ENCODE measurements around the gene TOP1.
A peak's percentile ranks its signal among the peaks of the same experiment; 100 is the strongest.

The TOP1 gene

DNA sequence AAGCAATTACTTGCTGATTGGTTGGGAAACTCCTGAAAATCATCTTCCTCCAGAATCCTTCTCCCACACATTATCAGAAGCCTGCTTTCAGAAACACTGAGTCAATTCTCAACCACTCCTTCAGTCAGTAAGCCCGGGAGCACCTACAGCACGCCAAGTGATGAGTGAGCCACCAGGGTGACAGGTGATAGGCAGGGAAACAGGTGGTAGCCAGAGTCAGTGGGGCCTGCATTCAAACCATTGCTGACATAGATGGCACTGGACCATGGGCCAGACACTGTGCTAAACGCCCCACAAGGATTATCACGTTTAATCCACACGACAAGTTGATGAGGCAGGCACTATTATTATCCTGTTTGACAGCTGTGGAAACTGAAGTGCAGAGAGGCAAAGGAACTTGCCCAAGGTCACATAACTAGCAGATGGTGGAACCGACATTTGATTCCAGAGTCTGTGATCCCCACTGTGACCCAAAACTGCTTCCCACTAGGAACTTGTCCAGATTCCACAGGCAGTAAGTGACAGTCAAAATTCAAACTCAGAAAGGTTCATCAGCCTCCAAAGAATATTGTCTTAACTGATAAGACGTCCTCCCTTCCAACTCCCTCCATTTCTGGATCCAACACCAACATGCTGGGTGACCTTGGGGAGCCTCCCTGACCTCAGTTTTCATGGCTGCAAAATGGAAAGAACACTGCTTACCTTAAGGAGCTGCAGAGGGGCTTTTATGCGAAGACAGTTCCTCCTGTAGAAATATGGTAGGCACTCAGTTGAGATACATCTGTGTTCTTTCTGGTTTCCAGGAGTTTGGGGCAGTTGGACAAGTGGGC is 23.9 kb upstream of the TOP1 start:
- no peak for DNase-seq

DNA sequence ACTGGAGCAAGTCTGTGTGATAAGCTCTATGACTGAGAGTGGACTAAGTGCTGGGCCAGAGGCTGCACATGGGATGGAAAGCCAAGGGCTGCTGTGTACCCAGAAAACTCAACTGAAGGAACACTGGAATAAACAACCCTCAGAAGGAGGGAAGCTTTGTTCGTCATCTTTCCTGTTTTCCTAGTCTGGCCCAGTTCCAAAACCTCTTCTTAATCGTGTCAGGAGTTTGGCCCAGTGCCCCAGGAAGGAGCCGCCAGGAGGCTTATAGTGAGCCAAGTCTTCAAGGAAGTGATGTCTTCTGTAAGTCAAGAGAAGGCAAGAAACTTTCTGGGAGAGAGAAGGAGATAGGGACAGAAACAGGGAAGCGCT is 23.3 kb upstream of the TOP1 start:
- no peak for DNase-seq

DNA sequence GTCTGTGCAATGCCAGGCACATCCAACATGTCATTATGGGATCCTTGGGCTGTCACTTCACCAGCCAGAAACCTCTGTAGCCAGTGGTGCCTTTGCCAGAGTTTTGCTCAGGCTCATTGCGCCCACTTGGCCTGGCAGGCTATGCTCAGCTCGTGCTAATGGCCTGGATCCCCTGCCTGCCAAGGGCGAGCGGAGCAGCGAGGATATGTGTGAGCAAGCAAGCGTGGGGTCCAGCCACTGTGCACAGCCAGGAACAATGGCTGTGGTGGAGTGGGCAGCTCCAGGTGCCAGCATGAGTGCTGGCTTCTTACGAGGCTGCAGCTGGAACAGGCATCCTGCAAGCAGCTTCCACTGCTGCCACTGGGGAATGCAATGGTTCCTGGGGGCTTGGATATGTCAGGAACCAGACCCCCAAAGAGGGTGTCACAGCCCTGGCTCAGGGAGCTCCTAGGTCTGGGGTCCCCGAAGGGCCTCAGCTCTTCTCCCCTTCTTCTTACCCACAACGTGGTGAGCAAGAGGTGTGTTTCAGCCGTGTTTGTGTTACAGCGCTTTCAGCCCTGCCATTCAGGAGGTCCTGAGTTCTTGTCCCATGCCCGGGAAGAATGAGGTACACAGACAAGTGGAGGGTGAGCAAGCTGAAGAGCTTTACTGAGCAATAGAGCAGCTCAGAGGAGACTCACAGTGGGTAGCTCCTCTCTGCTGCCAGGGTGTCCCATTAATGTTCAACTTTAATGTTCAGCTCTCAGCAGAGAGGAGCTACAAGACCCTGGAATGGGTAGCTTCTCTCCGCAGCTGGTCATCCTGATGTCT is 22.3 kb upstream of the TOP1 start:
- no peak for DNase-seq

DNA sequence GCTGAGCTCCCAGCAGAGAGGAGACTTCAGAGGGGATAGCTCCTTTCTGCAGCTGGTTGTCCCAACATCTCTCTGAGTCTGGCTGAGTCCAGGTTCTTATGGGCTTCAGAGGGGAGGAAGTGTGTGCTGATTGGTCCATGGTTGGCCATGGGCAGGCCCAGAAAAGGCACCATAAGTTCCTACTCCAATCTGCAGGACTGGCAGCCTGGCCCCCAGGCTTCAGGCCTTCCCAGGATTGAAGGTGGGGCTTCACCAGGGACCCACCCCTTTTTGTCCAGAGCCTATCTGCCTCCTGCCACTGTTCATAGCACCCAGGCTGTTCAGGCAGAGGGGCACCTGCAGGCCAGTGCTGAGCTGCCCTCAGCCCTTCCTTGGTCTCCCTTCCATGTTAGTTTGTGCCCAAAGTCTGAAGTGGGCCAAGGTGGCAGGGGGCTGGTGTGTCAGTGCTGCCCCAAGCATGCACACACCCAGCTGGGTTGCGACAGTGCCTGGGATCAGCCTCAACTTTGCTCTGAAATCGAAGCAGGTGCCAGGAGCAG is 21.6 kb upstream of the TOP1 start:
- DNase-seq = no peak

DNA sequence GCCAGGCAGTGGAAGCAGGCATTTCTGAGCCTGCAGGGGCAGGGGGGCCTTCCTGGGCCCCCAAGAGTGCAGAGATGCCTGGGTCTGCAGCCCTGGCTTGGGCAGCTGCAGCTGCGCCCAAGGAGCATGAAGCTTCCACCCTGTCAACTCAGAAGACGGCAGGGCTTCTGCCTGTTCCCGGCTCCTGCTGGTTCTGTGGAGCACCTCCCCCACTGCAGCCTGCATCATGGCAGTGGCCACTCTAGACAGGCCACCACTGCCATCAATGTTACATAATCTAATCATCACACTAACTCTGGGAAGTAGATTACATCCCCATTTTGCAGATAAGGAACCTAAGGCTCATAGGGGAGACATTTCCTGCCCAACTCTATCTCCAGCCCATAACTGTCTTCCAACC is 21.1 kb upstream of the TOP1 start:
- no peak for DNase-seq

DNA sequence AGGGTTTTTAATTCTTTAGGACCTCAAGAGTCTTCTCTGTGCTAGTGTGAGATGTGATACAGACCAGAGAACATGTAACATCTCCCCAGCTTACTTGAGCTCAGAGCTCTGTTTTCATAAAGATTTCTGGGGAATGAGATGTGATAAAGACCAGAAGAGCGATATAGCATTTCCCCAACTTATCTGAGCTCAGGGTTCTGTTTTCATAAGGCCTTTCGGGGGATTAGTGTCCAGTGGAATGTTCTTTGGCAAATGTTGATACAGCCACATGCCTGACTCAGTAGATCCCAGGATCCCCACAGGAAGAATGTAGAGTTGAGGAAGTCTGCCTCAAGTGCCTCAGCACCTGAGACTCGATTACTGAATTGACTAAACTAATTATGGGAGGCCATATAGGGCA is 18.7 kb upstream of the TOP1 start:
- DNase-seq = no peak

DNA sequence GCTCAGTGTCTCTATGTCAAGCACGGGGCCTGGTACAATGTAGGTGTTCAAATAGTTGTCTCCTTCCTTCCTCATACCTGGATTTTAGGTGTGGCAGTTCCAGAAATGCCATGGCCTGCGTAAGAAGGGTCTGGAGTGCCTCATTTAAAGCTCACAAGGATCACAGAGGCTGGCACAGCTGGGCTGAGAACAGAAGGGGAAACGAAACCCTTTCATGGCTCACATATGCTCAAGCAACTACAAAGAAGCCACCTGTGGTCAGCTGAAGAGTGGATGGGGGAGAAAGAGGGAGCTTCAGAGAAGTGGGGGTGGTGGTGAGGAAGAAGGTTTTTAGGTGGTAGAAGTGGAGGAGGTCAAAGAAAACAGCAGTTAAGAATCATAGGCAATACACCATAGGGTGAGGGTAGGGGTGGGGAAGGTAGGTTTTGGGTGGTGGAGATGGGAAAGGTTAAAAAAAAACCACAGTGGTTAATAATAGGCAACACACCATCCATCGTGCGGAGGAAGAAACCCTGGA is 17.0 kb upstream of the TOP1 start:
- DNase-seq = peak; percentile 56

DNA sequence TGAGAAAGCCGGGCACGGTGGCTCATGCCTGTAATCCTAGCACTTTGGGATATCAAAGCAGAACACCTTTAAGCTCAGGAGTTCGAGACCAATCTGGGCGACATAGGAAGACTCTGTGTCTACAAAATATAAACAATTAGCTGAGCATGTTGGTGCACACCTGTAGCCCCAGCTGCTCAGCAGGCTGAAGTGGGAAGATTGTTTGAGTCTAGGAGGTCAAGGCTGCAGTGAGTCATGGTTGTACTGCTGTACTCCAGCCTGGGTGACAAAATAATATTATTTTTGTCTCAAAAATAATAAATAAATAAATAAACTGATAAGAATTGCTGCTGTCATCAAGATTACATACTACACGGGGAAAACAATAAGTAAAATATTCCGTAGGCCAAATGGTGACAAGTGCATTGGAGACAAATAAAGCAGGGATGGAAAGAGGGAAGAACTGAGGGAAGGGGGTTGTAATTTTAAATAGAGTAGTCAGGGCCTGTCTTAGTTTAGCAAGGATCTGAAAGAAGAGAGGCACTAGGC is 14.0 kb upstream of the TOP1 start:
- DNase-seq = no peak

DNA sequence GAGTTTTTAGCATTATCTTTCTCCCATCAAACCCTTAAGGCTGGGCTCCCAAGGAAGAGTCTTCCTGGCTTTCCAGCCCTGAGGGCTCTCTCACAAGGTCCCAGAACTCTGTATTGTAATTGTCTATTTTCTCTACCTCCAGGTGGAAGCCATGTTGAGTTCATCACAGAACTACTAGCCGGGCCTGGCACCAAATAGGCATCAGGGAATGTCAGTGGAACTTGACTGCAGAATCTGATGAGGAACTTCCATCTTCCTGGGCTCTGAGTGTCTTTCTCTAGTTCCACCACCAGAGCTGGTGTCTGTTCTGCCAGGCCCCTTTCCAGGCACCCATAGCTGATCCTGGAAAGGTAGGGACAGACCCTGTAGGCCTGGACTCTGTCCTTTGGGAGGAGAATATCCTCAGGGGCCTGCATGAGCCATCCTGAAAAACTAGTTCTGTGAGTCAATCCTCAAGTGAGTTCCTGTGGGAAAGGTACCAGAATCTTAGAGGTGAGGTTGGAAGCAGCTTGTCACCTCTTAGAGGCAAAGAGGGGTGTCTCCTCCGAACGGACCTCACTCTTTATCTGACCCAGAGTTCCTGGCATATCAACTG is 11.1 kb upstream of the TOP1 start:
- no peak for DNase-seq

DNA sequence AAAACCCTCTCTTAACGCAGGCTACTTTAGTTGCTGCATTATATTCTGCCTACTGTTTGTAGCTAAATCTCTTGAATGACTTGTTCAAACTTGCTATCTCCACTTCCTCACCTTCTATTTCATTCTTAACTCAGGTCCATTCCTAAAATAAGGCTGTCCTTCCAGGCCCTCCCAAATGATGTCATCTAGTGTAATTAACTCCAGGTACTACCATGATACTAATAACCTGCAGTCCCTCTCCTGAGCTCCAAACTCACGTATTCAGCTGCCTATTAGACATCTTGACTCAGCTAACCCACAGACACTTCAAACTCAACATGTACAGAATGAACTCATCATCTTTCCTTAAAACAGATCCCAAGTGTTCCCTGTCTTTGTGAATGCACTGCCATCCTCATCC is 10.5 kb upstream of the TOP1 start:
- DNase-seq = no peak

DNA sequence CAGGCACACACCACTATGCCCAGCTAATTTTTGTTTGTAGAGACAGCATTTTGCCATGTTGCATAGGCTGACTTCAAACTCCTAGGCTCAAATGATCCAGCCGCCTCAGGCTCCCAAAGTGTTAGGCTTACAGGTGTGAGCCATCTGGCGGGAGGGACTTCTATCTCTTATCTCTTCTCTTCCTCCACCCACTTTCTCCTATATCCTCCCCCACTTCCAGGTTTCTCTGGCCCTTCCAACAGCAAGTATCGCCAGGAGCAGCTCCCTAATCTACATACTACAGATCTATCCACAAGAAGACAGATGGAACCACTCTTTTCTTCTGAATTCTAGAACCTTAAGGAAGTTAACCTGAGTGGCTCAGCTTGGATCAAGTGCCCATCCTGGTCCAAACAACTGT is 5.1 kb upstream of the TOP1 start:
- DNase-seq = no peak

DNA sequence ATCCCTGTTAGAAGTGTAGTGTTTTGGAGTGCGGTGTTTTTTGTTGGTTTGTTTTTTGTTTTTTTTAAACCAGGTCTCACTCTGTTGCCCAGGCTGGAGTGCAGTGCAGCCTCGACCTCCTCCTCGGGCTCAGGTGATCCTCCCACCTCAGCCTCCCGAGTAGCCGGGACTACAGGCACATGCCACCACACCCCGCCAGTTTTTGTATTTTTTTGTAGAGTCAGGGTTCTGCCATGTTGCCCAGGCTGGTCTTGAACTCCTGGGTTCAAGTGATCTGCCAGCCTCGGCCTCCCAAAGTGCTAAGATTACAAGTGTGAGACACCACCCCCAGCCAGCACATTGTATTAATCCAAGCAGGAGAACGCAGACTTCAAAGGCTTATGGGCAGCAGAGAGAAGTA is 1.3 kb upstream of the TOP1 start:
- DNase-seq = no peak

DNA sequence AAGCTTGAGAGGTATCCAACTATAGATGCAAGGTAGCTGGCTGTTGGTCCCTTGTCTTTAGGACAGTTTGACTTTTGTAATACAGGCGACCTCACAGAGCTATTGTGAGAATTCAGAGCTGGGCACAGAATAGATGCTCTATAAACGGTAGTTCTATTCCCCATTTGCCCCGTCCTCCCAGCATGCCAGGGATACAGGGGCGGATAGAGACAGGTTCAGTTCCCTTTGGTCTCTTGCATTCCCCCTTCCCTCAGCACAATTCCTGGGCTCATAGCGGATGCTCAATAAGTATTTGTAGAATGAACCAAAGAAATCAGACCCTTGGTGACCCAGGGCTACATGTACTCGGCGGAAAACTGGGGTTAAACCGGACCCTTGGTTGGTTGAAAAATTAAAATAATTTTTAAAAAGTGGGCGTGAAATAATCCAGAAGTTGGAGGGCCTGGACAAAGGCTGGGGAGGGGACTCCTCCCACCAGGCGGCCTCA is 707 bp upstream of the TOP1 start:
- DNase-seq = no peak

DNA sequence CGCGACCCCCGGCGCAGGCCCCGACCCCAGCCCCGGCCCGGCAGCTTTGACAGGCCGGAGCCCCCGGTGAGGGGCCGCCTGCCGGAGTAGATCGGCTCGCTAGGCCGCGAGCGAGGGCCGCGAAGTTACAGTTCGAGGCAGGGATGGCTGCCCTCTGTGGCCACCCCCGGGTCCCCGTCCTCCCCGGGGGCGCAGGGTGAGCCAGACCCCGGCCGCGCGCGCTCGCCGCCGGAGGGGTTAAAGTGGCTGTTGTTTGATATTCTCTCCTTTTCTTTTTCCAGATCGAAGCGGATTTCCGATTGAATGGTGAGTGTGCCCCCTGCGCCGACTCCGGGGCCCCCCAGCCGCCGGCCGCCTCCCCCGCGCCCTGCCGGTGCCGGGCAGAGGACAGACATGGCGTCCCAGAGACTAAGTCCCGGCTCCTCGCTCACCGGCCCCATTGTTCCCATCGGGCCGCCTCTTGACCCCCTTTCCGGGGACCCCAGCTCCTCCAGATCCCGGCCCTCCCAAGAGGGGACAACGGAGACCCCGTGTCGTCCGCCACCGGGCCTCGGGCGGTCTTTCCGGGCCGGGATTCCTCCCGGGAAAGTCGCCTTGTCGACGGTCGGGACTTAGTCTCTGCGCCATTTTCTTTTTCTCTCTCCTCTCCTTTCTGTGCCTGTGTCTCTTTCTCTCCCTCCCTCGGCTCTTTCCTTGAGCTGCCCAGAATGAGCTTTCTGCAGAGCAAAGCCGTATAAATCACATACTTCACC is 704 bp downstream of the TOP1 start:
- DNase-seq = peak; percentile 9

DNA sequence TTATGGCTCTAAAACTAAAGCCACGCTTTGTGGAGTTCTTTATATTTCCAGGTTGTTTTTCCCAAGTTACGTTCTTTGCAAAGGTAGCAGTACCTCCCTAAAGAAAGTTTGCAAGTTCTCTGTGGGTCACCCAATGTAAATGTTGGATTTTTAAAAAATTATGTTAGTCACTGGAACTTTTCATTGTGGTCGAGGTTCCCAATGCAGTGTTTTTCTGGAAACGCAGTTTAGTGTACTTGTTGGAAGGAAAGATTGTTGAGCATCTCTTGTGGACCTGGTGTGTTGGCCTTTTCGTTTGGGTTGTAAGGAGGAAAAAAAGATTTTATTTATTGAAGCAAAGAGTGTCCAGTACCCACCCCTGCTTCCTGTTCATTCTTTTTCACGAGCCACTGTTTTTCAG is 1.4 kb downstream of the TOP1 start:
- no peak for DNase-seq

DNA sequence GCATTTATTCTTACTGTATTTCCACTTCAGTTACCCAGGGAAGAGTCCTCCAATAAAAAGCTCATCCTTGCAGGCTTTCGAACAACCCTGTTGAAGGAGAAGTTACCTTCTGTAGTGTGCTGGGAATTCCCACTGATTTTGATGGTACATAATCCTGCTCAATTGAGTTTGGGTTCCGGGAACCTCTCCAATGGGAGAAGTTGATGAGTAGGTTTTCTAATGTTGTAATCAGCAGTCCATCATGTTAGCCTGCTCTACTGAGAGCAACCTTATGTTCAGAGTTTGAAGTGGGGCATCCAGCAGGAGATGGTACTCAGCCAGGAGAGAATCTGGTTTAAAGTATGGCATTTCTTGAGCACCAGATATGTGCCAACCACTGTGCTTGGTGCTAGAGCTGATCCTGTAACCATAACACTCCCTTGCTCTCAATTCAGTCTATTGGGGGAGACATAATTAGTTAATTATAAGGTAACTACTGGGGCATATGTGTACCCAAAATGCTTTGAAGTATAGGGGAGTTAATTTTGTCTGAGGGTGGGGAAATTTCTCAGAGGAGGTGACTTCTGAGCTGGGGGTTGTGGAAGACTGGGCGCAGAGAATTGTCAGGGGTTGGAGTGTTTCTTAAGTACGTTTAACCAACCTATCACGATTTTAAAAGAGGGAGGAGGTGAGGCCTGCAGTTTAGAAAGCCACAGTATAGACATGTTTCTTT is 2.1 kb downstream of the TOP1 start:
- no peak for DNase-seq

DNA sequence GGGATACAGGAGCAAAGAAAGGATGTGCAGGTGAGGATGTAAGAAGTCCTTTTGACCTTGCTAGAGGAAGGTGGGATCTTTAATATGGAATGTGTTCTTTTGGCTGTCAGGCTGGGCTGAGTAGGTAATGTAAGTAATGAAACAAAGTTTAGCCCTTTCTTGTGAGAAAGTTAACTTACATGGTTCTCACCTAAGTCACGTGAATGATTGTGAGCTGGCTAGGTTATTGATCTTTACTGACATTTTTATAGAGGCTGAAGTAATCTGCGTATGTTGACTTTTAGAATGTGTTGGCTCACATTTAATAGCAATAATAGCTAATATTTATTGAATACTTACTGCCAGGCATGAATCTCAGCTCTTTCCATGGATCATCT is 2.6 kb downstream of the TOP1 start:
- DNase-seq = no peak

DNA sequence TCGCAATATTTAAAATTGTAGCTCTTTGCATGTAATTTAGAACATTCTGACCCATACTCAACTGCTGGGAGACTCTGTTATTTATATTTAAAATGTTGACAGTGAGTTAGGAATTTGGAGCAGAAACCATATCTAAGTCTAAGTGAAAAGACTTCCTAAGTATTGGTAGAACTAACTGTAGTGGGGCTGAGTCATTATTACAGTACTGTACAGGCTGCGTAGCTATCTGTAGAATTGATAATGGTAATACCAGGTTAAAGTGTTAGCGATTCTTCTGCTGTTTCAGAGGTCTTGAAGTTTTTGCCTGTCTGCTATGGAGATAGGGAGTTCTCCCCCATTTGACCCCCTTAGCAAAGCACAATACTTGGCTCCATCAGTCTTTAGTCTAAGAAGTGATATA is 3.6 kb downstream of the TOP1 start:
- DNase-seq = no peak

DNA sequence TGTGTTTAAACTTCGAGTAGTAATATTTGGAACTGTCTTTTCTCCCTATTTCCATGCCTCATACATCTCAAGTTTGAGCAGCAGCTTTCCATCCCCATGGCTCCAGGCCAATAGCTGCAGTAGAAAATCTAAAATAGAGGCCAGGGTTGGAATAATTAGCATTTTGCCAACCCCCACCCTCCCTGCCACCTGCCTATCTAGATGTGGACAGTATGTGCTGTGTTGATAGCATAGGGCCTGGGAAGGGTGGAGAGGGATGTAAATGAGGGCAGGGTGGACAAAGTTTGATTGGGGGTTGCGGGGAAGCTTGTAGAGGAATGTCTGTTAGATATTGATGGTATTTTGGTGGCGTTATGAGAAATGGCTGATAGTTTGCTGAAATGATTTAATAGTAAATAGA is 5.6 kb downstream of the TOP1 start:
- DNase-seq = no peak

DNA sequence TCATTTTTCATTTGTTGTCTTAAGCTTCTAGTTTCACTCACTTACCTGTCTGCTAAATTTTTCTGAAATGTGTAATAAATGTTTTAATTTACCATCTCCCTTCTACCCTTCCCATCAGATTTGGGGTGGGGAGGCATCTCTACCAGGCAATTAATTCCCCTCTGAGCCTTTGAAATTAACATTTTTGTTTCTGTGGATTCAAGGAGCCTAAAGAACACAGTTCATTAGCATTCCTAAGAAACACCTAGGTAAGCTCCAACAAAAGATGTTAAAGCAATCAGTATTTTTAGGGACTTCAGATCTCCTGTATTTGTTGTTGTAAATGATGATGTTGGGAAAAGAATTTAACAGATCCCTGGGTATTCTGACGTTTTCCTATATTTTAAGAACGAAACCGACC is 6.6 kb downstream of the TOP1 start:
- no peak for DNase-seq

DNA sequence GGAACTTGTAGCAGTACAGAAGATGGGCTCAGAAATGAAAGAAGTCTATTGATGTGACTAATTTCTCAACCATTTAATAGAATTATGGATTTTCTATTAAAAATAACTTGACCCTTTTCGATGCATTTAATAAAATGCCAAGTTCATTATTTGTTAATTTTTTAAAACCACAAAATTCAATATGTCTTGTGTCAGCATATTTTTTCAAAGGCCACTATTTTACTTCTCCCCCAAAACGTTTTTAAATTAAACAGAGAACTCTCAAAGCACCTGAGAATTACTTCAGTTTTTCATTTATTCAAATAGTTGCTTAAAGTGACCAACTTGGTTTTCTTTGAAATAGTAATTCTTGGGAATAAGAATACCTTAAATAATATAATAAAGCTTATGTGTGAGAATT is 8.6 kb downstream of the TOP1 start:
- DNase-seq = no peak
